H7 (cell line): ENCODE measurements around the gene PAQR9. TPM values are rescaled to one million over a fixed set of nuclear protein-coding genes. Genes with fewer than 3 reads are reported as not detected.

Experiments
- DNase-seq: peaks from one replicate; pipeline ENCODE4 v3.0.0; 2012
- H3K27me3 ChIP-seq: 2 replicates; pipeline ENCODE4 v1.6.0; 2011; ENCODE audit warnings: mild to moderate bottlenecking, low read length; ENCODE audit not compliant: control insufficient read depth, insufficient read depth
- H3K36me3 ChIP-seq: replicated peaks from 2 replicates; pipeline ENCODE4 v1.5.1; 2011; ENCODE audit warnings: low read length; ENCODE audit not compliant: control insufficient read depth, insufficient read depth
- H3K4me3 ChIP-seq: 2 replicates; pipeline ENCODE4 v1.5.1; 2011; ENCODE audit warnings: low read depth, mild to moderate bottlenecking, control low read depth, low read length, moderate library complexity; ENCODE audit not compliant: insufficient read depth
- total RNA-seq: library from RNA; depleted of rRNA; stranded (reverse); fragments of >200 nt; shearing (Covaris generic); gene quantifications from 2 replicates; pipeline ENCODE4 v1.2.3, GENCODE V29; 2014; rRNA removed

PAQR9 gene, protein sequence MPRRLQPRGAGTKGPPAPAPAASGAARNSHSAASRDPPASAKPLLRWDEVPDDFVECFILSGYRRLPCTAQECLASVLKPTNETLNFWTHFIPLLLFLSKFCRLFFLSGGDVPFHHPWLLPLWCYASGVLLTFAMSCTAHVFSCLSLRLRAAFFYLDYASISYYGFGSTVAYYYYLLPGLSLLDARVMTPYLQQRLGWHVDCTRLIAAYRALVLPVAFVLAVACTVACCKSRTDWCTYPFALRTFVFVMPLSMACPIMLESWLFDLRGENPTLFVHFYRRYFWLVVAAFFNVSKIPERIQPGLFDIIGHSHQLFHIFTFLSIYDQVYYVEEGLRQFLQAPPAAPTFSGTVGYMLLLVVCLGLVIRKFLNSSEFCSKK
- 0.21 and 0.63 TPM in 2 replicates for total RNA-seq

GRCh38 chr3:142963516-142964448 is at the start of gene PAQR9:
Gene PAQR9, minus strand, starts transcription at chr3:142963674. Its CDS starts 338 bp downstream, at chr3:142963336.
- no peaks in the 10 kb centered on the region for H3K36me3 ChIP-seq
- H3K27me3 ChIP-seq, result peaks cover 32% of the 10 kb centered on the region
- DNase-seq, result peak; percentile 94
- peak within 1 kb of the TSS; percentile 71 for H3K4me3 ChIP-seq

DNA sequence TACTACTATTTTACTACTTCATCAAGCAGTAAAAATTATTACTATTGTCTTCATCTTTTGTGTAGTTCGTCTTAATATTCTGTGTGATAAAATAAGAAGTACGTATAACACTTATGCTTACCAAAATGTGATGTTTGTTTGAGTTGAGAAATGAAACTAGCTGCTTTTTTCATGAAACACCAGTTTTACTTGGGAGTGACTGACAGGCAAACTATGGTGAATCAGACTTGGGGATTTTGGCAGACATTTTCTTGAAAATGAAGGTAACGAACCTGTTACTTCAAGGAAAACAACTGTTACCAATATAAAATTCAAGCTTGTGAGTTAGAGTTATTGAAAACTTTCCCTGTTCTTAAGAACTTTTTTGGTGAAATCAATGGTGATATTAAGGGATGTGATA is 48.2 kb upstream of the PAQR9 start:
- no peaks in the 10 kb centered on the region for H3K27me3 ChIP-seq
- DNase-seq, result no peak
- H3K36me3 ChIP-seq, result peaks cover 5% of the 10 kb centered on the region
- no peak overlapping the region for H3K4me3 ChIP-seq

- no peaks in the 10 kb centered on the region; the same call in 1 of the 2 replicates for H3K36me3 ChIP-seq
- no peak for DNase-seq
- no peak overlapping the region for H3K4me3 ChIP-seq
- H3K27me3 ChIP-seq, result no peaks in the 10 kb centered on the region
Observed at GRCh38 chr3:143010024-143010423, 46.5 kb upstream of the PAQR9 start.

GRCh38 chr3:143004823-143005222 is 41.3 kb upstream of the PAQR9 start:
- Histone ChIP-seq H3K4me3 (no peak overlapping the region), H3K36me3 (no peaks in the 10 kb centered on the region), H3K27me3 (no peaks in the 10 kb centered on the region)
- no peak for DNase-seq

DNA sequence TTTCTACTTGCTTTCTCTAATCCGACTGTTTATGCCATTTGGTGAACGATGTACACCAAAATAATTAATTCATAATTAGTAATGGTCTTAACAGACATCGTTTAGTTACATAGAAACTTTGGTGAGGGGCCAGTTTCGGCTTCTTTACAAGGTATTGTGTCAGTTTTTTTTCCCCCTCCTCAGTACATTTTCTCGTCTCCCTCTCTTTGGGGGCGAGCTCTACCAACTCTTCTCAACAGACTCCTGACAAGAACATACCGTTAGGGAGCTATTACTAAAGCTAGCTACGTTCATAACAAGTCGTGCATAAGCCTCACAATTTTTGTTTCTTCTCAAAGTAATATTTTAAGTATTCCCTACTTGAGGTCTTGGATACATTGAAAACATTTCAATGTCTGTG is 39.3 kb upstream of the PAQR9 start:
- H3K36me3 ChIP-seq, result no peaks in the 10 kb centered on the region

DNA sequence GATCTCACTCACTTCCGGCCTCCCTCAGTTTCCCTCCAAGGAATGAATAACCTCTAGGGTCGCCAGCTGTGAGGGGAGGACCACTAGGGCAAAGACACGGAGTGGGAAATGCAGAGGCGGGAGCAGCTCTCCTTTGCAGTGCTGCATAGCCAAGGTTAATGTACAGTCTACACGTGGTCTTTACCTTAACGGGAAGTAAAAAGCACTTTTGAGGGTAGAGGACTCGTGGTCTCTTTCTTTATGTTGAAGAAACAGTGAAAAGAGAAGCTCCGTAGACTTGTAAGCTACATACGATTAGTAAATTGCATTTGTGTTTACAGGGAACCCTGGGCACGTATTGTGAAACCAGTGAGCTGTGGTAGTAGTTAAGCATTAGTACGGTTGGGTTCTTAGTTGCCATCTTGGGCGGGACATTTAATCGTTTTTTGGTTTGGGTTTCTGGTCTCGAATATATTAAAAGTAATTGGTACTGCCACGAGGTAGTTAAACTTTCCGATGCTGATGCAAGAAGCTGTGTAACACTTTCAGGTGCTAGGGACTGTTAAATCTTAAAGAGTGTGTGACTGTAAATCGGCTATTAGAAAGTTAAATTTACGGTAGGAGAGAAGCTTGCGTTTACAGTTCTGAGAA is 38.7 kb upstream of the PAQR9 start:
- peak; percentile 43 for DNase-seq
- no peaks in the 10 kb centered on the region for H3K27me3 ChIP-seq

More for the DNA sequence above, 39.3 kb upstream of the PAQR9 start:
- H3K27me3 ChIP-seq, result no peaks in the 10 kb centered on the region
- DNase-seq, result no peak
- H3K4me3 ChIP-seq, result peak overlapping the region; percentile 97

GRCh38 chr3:143001369-143002082 is 38.1 kb upstream of the PAQR9 start, which contains the start of gene U2SURP:
Gene U2SURP, plus strand, starts transcription at chr3:143001570. Its CDS starts 59 bp downstream, at chr3:143001629.
- H3K4me3 ChIP-seq, result peak within 1 kb of the TSS; percentile 97
- H3K27me3 ChIP-seq, result no peaks in the 10 kb centered on the region
- no peaks in the 10 kb centered on the region for H3K36me3 ChIP-seq
- peak; percentile 92 for DNase-seq

More for the DNA sequence above, 38.7 kb upstream of the PAQR9 start:
- H3K4me3 ChIP-seq, result peak overlapping the region; percentile 97
- H3K36me3 ChIP-seq, result no peaks in the 10 kb centered on the region

DNA sequence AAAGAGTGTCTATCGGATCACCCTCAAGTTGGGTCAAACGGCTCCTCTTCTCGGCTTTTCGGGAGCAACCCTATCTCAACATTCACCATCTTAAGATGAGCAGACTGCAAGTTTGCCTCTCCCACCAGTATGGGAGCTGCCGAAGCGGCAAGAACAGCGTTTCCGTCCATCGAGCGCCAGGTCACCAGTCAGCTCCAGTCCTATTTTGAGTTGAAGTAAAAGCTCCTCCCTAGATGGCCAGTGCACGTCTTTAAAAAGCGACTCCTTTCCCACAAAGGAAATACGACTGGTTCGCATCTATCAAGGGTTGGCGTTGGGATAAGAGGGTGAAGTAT is 37.5 kb upstream of the PAQR9 start:
- DNase-seq, result no peak
- Histone ChIP-seq H3K27me3 (no peaks in the 10 kb centered on the region), H3K36me3 (no peaks in the 10 kb centered on the region), H3K4me3 (peak overlapping the region; percentile 97)

DNA sequence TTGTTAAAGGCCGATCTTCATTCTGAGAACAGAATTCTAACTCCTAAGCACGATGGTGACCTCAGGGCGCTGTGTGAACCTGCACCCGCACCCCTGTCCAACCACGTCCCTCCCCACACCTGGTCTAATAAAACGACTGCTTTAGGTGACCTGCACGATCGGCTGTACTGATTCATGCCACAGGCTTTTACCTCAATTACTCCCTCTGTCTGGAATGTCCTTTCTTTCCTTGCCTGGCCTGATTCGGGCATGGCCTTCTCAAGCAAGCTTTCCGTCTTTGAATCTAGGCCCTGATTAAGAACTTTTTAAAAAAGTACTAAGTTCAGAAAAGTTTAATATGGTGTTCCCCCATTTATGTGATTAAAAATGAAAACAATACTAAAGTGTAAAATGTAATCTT is 37.1 kb upstream of the PAQR9 start:
- no peaks in the 10 kb centered on the region for H3K36me3 ChIP-seq
- DNase-seq, result no peak
- H3K4me3 ChIP-seq, result peak overlapping the region; percentile 97
- no peaks in the 10 kb centered on the region for H3K27me3 ChIP-seq

DNA sequence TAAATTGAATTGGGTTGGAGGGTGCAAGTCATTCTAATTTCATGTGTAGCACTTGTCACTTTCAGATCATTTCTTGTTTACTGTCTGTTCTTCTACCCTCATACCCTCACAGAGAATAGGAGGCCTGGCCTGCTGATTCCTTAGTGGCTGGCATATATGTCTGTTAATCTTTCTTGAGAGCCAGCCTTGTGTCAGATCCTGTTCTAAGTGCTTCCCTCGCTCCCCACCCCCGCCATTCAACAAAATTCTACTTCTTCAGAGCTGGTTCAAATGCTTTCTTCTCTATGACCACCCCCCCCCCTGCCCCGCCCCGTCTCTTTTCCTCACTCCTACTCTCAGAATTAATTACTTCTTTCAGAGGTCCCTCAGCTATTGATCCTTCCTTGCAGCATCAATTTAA is 36.4 kb upstream of the PAQR9 start:
- H3K4me3 ChIP-seq, result no peak overlapping the region
- no peak for DNase-seq
- no peaks in the 10 kb centered on the region for H3K27me3 ChIP-seq
- H3K36me3 ChIP-seq, result no peaks in the 10 kb centered on the region

DNA sequence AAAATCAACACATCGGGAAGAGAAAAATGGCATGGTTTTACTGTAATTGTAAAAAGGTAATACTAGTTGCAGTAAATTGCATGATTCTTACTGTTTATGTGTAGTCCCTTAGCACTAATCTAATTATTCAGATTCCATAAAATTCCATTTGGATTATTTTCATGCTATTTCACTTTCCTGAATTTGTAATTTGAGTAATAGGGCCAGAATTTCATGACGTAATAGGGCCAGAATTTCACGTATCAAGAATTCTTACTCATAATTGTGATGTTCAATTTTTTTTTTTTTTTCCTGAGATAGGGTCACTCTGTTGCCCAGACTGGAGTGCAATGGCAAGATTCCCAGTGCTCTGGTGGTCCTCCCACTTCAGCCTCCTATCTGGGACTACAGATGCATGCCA is 35.0 kb upstream of the PAQR9 start:
- Histone ChIP-seq H3K4me3 (no peak overlapping the region), H3K27me3 (no peaks in the 10 kb centered on the region), H3K36me3 (no peaks in the 10 kb centered on the region)
- no peak for DNase-seq

- Histone ChIP-seq H3K4me3 (no peak overlapping the region), H3K36me3 (no peaks in the 10 kb centered on the region), H3K27me3 (no peaks in the 10 kb centered on the region)
- no peak for DNase-seq
Observed at GRCh38 chr3:142997330-142997729, 33.9 kb upstream of the PAQR9 start.

DNA sequence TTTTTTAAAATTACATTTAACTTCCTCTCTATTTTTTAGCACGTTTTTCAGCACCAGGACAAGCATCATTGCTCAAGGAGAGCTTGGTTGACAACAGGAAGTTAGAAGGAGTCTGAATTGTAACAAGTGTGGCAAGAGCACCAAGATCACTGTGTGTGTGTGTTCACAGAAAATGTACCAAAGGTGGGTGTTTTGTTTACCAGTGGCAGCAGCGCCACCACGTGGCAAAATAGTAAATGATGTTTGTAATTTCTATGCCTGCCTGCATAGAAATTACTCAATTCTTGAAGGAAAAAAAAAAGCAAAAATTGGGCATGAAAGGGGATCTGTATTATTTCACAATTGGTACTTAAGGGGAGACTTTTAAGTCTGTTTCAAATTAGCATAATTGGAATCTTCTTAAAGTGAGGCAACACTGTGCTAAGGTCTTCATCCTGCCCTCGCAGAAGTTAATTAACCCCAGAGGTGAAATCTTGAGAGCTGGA is 30.5 kb upstream of the PAQR9 start:
- DNase-seq, result peak; percentile 76
- Histone ChIP-seq H3K36me3 (no peaks in the 10 kb centered on the region), H3K27me3 (no peaks in the 10 kb centered on the region), H3K4me3 (no peak overlapping the region)

GRCh38 chr3:142992323-142992722 is 28.8 kb upstream of the PAQR9 start:
- Histone ChIP-seq H3K36me3 (no peaks in the 10 kb centered on the region), H3K27me3 (no peaks in the 10 kb centered on the region), H3K4me3 (no peak overlapping the region)
- DNase-seq, result no peak
